ENCODE results near the gene DFFB.

GRCh38 chr1:3918966-3919611, 61.8 kb downstream of the DFFB start:
- TF ChIP-seq TAF1 (IDR thresholded peaks at IDR 0.05; ENCODE audit: borderline replicate concordance, insufficient read depth, low read length) (no peak), SIN3A (IDR thresholded peaks at IDR 0.05; ENCODE audit: borderline replicate concordance, insufficient read depth, low read length) (no peak), POLR2AphosphoS5 (IDR thresholded peaks at IDR 0.05; ENCODE audit: low read depth, low read length) (no peak), REST (IDR thresholded peaks at IDR 0.05; ENCODE audit: insufficient read depth in 1 of 2, low read depth in 2 of 2, low read length in 2 of 2) (no peak)
